GM23248 (cell line): ENCODE measurements around the gene TNFRSF21. TPM values are rescaled to one million over a fixed set of nuclear protein-coding genes. Genes with fewer than 3 reads are reported as not detected.

Experiments
- DNase-seq: peaks from one replicate; pipeline ENCODE4 v3.0.0-alpha.2; 2015
- H2AFZ ChIP-seq: fragments of 200-600 bp; sonication (generic); 2 replicates; pipeline ENCODE4 v1.6.1; 2016; ENCODE audit warnings: antibody characterized with exemption
- H3F3A ChIP-seq: fragments of 200-600 bp; sonication (generic); 2 replicates; pipeline ENCODE4 v1.6.1; 2016; ENCODE audit warnings: mild to moderate bottlenecking, antibody characterized with exemption, mixed run types; ENCODE audit not compliant: insufficient read depth
- H3K27ac ChIP-seq: fragments of 200-600 bp; sonication (generic); 2 replicates; pipeline ENCODE4 v1.5.1; 2016; ENCODE audit warnings: mild to moderate bottlenecking
- H3K27me3 ChIP-seq: fragments of 200-600 bp; sonication (generic); replicated peaks from 2 replicates; pipeline ENCODE4 v1.6.1; 2016; ENCODE audit warnings: mild to moderate bottlenecking; ENCODE audit not compliant: insufficient read depth
- H3K36me3 ChIP-seq: fragments of 200-600 bp; sonication (generic); 2 replicates; pipeline ENCODE4 v1.6.1; 2016; ENCODE audit warnings: low read depth, mild to moderate bottlenecking
- H3K4me1 ChIP-seq: fragments of 200-600 bp; sonication (generic); 2 replicates; pipeline ENCODE4 v1.6.1; 2016; ENCODE audit warnings: mild to moderate bottlenecking; ENCODE audit not compliant: insufficient read depth
- H3K4me2 ChIP-seq: fragments of 200-600 bp; sonication (generic); one replicate; pipeline ENCODE4 v1.6.1; 2016; ENCODE audit warnings: mild to moderate bottlenecking; ENCODE audit not compliant: unreplicated experiment
- H3K4me3 ChIP-seq: fragments of 200-600 bp; sonication (generic); 2 replicates; pipeline ENCODE4 v1.5.1; 2016; ENCODE audit warnings: mild to moderate bottlenecking
- H3K79me2 ChIP-seq: fragments of 200-600 bp; sonication (generic); 2 replicates; pipeline ENCODE4 v1.6.1; 2016; ENCODE audit warnings: mild to moderate bottlenecking; ENCODE audit not compliant: insufficient read depth
- H3K9ac ChIP-seq: fragments of 200-600 bp; sonication (generic); 2 replicates; pipeline ENCODE4 v1.6.1; 2016; ENCODE audit warnings: mild to moderate bottlenecking
- H3K9me2 ChIP-seq: fragments of 200-600 bp; sonication (generic); 2 replicates; pipeline ENCODE4 v1.6.1; 2016; ENCODE audit warnings: mixed run types, mild to moderate bottlenecking, moderate library complexity; ENCODE audit not compliant: insufficient read depth
- H3K9me3 ChIP-seq: fragments of 200-600 bp; sonication (generic); one replicate; pipeline ENCODE4 v1.6.1; 2017; ENCODE audit warnings: low read depth
- H4K20me1 ChIP-seq: fragments of 200-600 bp; sonication (generic); 2 replicates; pipeline ENCODE4 v1.6.0; 2016; ENCODE audit not compliant: insufficient read depth
- EZH2 ChIP-seq: fragments of 200-600 bp; sonication (generic); IDR thresholded peaks from 2 replicates; pipeline ENCODE4 v1.6.1; 2018; ENCODE audit warnings: antibody characterized with exemption, mild to moderate bottlenecking; ENCODE audit not compliant: insufficient read depth, poor library complexity, severe bottlenecking
- EZH2phosphoT487 ChIP-seq: fragments of 200-600 bp; sonication (generic); IDR thresholded peaks from 2 replicates; pipeline ENCODE4 v1.6.1; 2018; ENCODE audit warnings: antibody characterized with exemption, moderate library complexity, mild to moderate bottlenecking, low read depth; ENCODE audit not compliant: insufficient read depth
- WGBS, 2 experiments: methylation state at CpG; one replicate each; pipeline ENCODE4 v1.1.6; 2015 to 2017; ENCODE audit warnings: low lambda C conversion rate in 2 of 2, low coverage in 1 of 2; ENCODE audit errors: missing lambda C conversion rate in 2 of 2; 5-methylcytosine and 5-hydroxymethylcytosine counted together
- in situ Hi-C: fragments of 300-500 bp; cut with MboI; formaldehyde crosslinking; loops from 2 replicates; pipeline ENCODE4 v1.15.0; 2020
- polyA plus RNA-seq: library from polyadenylated mRNA; unstranded; fragments of >200 nt; fragmentation: Nextera tagmentation; extraction: Ambion mirVana; gene quantifications from 2 replicates; pipeline ENCODE4 v1.2.1, GENCODE V29; 2016
- total RNA-seq: library from RNA; depleted of rRNA; stranded (reverse); fragments of >200 nt; shearing (Covaris generic); gene quantifications from 2 replicates; pipeline ENCODE4 v1.2.3, GENCODE V29; 2014

TNFRSF21 gene
- total and polyA plus RNA-seq, 2 experiments from 2014 or later = 3.9 to 8.4 TPM

- WGBS, 2 experiments = 42 to 46% methylated on average over 1 of the region's 1 CpG
- Histone ChIP-seq H3K4me3 (no peak overlapping the region), H3K27me3 (peaks cover 10% of the 10 kb centered on the region; the same call in 1 of the 2 replicates), H3K9ac (no peak overlapping the region), H2AFZ (no peak overlapping the region), H3K4me1 (no peaks in the 10 kb centered on the region), H3K79me2 (peaks cover 8% of the 10 kb centered on the region), H3K27ac (no peak overlapping the region), H3K9me3 (no peaks in the 10 kb centered on the region), H3K36me3 (no peaks in the 10 kb centered on the region), H3K9me2 (no peaks in the 10 kb centered on the region), H3K4me2 (no peak overlapping the region), H4K20me1 (no peaks in the 10 kb centered on the region), H3F3A (no peaks in the 10 kb centered on the region)
- no peak for TF ChIP-seq EZH2phosphoT487
- no peak for TF ChIP-seq EZH2
- in situ Hi-C loops = loop anchor here (10.0 kb wide), 1 partner anchor 209 kb away; no protein-coding TSS in a partner anchor
- no peak for DNase-seq
Observed at GRCh38 chr6:47303342-47303741, 6.4 kb downstream of the TNFRSF21 start.

GRCh38 chr6:47302043-47302442 lies 7.7 kb downstream of the TNFRSF21 start:
- 50 to 53% methylated on average over 6 of the region's 6 CpGs for WGBS, 2 experiments
- no peak overlapping the region for H2AFZ ChIP-seq
- no peaks in the 10 kb centered on the region for H3K9me2 ChIP-seq
- no peak overlapping the region for H3K4me2 ChIP-seq
- TF ChIP-seq EZH2phosphoT487 = no peak
- H3K36me3 ChIP-seq = no peaks in the 10 kb centered on the region
- H3K79me2 ChIP-seq = peaks cover 8% of the 10 kb centered on the region
- no peaks in the 10 kb centered on the region for H4K20me1 ChIP-seq
- no peak overlapping the region for H3K9ac ChIP-seq
- no peak overlapping the region for H3K27ac ChIP-seq
- DNase-seq = no peak
- H3K4me1 ChIP-seq = no peaks in the 10 kb centered on the region
- no peaks in the 10 kb centered on the region for H3K9me3 ChIP-seq
- peaks cover 4% of the 10 kb centered on the region; the same call in 1 of the 2 replicates for H3K27me3 ChIP-seq
- H3K4me3 ChIP-seq = no peak overlapping the region
- in situ Hi-C loops = loop anchor here (10.0 kb wide), 1 partner anchor 207 kb away; no protein-coding TSS in a partner anchor
- no peaks in the 10 kb centered on the region for H3F3A ChIP-seq

GRCh38 chr6:47301441-47301840 lies 8.3 kb downstream of the TNFRSF21 start:
- no peaks in the 10 kb centered on the region for H3K9me2 ChIP-seq
- H4K20me1 ChIP-seq = no peaks in the 10 kb centered on the region
- H3K79me2 ChIP-seq = peaks cover 8% of the 10 kb centered on the region
- H3K27me3 ChIP-seq = peaks cover 4% of the 10 kb centered on the region; the same call in 1 of the 2 replicates
- TF ChIP-seq EZH2phosphoT487 = no peak
- no peak for TF ChIP-seq EZH2
- H3K4me1 ChIP-seq = no peaks in the 10 kb centered on the region
- no peak overlapping the region for H3K9ac ChIP-seq
- H2AFZ ChIP-seq = no peak overlapping the region
- no peaks in the 10 kb centered on the region for H3F3A ChIP-seq
- H3K9me3 ChIP-seq = no peaks in the 10 kb centered on the region
- H3K4me2 ChIP-seq = no peak overlapping the region
- no peak for DNase-seq
- H3K36me3 ChIP-seq = no peaks in the 10 kb centered on the region
- WGBS, 2 experiments = 64 to 73% methylated on average over 4 of the region's 4 CpGs
- H3K27ac ChIP-seq = no peak overlapping the region
- in situ Hi-C loops = loop anchor here (10.0 kb wide), 1 partner anchor 207 kb away; no protein-coding TSS in a partner anchor
- no peak overlapping the region for H3K4me3 ChIP-seq

GRCh38 chr6:47300417-47300816 lies 9.3 kb downstream of the TNFRSF21 start:
- no peak for DNase-seq
- Histone ChIP-seq H3K9me2 (no peaks in the 10 kb centered on the region), H3K27me3 (peaks cover 4% of the 10 kb centered on the region; the same call in 1 of the 2 replicates), H3K4me1 (no peaks in the 10 kb centered on the region), H3F3A (no peaks in the 10 kb centered on the region), H3K9me3 (no peaks in the 10 kb centered on the region), H4K20me1 (no peaks in the 10 kb centered on the region), H3K36me3 (no peaks in the 10 kb centered on the region), H3K27ac (no peak overlapping the region), H3K4me2 (no peak overlapping the region), H3K9ac (no peak overlapping the region), H3K79me2 (peaks cover 8% of the 10 kb centered on the region), H2AFZ (no peak overlapping the region), H3K4me3 (no peak overlapping the region)
- 24 to 25% methylated on average over 5 of the region's 5 CpGs for WGBS, 2 experiments
- TF ChIP-seq EZH2phosphoT487 = no peak
- TF ChIP-seq EZH2 = no peak
- in situ Hi-C loops = loop anchor here (10.0 kb wide), 1 partner anchor 206 kb away; no protein-coding TSS in a partner anchor
